Stimulated activated CD4-positive, alpha-beta T cell treated with anti-CD3 and anti-CD28 coated beads, Interleukin-15, amount 100 ng/mL, for 24 hours (primary cell): ENCODE results near the gene PSAPL1.

Experiments used
- DNase-seq: peaks from one replicate; pipeline ENCODE4 v3.0.0-alpha.2; 2020

Gene PSAPL1

GRCh38 chr4:7415927-7416686, 18.6 kb downstream of the PSAPL1 start:
- DNase-seq, result no peak

GRCh38 chr4:7414736-7415510, 19.8 kb downstream of the PSAPL1 start:
- no peak for DNase-seq

- no peak for DNase-seq
Observed at GRCh38 chr4:7414046-7414445, 20.7 kb downstream of the PSAPL1 start.

GRCh38 chr4:7412554-7412912, 22.2 kb downstream of the PSAPL1 start:
- no peak for DNase-seq

GRCh38 chr4:7411896-7412553, 22.7 kb downstream of the PSAPL1 start:
- no peak for DNase-seq

GRCh38 chr4:7411491-7411890, 23.2 kb downstream of the PSAPL1 start:
- no peak for DNase-seq

GRCh38 chr4:7410446-7410845, 24.3 kb downstream of the PSAPL1 start:
- DNase-seq, result no peak

GRCh38 chr4:7408166-7408565, 26.6 kb downstream of the PSAPL1 start:
- no peak for DNase-seq

GRCh38 chr4:7403001-7403400, 31.7 kb downstream of the PSAPL1 start:
- DNase-seq, result no peak

- DNase-seq, result no peak
Observed at GRCh38 chr4:7402526-7402925, 32.2 kb downstream of the PSAPL1 start.

- no peak for DNase-seq
Observed at GRCh38 chr4:7400671-7401298, 33.9 kb downstream of the PSAPL1 start.

GRCh38 chr4:7399440-7400234, 35.1 kb downstream of the PSAPL1 start:
- no peak for DNase-seq

- DNase-seq, result no peak
Observed at GRCh38 chr4:7398788-7399439, 35.8 kb downstream of the PSAPL1 start.

- no peak for DNase-seq
Observed at GRCh38 chr4:7398104-7398423, 36.7 kb downstream of the PSAPL1 start.

GRCh38 chr4:7397206-7398103, 37.3 kb downstream of the PSAPL1 start:
- DNase-seq, result no peak

GRCh38 chr4:7396186-7396910, 38.4 kb downstream of the PSAPL1 start:
- no peak for DNase-seq

GRCh38 chr4:7395645-7396044, 39.1 kb downstream of the PSAPL1 start:
- DNase-seq, result no peak

- no peak for DNase-seq
Observed at GRCh38 chr4:7394681-7395451, 39.9 kb downstream of the PSAPL1 start.
